ENCODE data around the gene AHRR. TPM values are rescaled to one million over a fixed set of nuclear protein-coding genes. Genes with fewer than 3 reads are reported as not detected.

The AHRR gene
- total RNA-seq, 1 donor from 2014 or later: 1.0 TPM

- no peaks in the 10 kb centered on the region for H3K36me3 Mint-ChIP-seq (ENCODE audit: low read depth)
- H3K4me1 Mint-ChIP-seq: no peaks in the 10 kb centered on the region
- no peak overlapping the region for H3K4me3 Mint-ChIP-seq
- peaks cover 9% of the 10 kb centered on the region for H3K27me3 Mint-ChIP-seq (ENCODE audit: low read depth)
- DNase-seq (ENCODE audit: low read depth, low spot score): no peak
- TF ChIP-seq, protein P1, sequence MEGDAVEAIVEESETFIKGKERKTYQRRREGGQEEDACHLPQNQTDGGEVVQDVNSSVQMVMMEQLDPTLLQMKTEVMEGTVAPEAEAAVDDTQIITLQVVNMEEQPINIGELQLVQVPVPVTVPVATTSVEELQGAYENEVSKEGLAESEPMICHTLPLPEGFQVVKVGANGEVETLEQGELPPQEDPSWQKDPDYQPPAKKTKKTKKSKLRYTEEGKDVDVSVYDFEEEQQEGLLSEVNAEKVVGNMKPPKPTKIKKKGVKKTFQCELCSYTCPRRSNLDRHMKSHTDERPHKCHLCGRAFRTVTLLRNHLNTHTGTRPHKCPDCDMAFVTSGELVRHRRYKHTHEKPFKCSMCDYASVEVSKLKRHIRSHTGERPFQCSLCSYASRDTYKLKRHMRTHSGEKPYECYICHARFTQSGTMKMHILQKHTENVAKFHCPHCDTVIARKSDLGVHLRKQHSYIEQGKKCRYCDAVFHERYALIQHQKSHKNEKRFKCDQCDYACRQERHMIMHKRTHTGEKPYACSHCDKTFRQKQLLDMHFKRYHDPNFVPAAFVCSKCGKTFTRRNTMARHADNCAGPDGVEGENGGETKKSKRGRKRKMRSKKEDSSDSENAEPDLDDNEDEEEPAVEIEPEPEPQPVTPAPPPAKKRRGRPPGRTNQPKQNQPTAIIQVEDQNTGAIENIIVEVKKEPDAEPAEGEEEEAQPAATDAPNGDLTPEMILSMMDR (conservative IDR thresholded peaks at IDR 0.05): no peak
- H3K27ac Mint-ChIP-seq (ENCODE audit: unreplicated experiment): no peak overlapping the region
- H3K9me3 Mint-ChIP-seq: no peaks in the 10 kb centered on the region
Measured at GRCh38 chr5:351084-351920, 29.8 kb downstream of the AHRR start.

DNA sequence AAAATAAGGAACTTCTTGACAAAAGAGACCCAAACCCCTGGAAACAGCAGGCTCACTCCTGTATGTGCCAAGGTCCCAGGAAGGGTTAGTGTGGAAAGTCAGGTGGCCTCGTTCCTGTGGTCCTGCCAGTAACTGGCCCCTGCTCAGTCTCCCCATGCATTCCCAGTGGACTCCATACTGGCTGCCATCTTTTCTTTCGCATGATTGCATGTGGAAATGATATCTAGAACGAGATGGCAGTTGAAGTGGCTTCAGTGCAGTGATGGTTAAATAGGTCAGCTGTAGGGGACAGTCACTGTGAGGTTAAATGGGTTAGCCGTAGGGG lies 30.4 kb downstream of the AHRR start:
- Mint-ChIP-seq H3K9me3 (no peaks in the 10 kb centered on the region), H3K27me3 (ENCODE audit: low read depth) (peaks cover 3% of the 10 kb centered on the region), H3K4me1 (no peaks in the 10 kb centered on the region), H3K4me3 (no peak overlapping the region), H3K36me3 (ENCODE audit: low read depth) (no peaks in the 10 kb centered on the region), H3K27ac (ENCODE audit: unreplicated experiment) (no peak overlapping the region)
- no peak for DNase-seq (ENCODE audit: low read depth, low spot score)
- TF ChIP-seq, protein P1 (conservative IDR thresholded peaks at IDR 0.05): no peak

- Mint-ChIP-seq H3K9me3 (no peaks in the 10 kb centered on the region), H3K27me3 (ENCODE audit: low read depth) (no peaks in the 10 kb centered on the region), H3K4me1 (no peaks in the 10 kb centered on the region), H3K36me3 (ENCODE audit: low read depth) (no peaks in the 10 kb centered on the region), H3K27ac (ENCODE audit: unreplicated experiment) (no peak overlapping the region), H3K4me3 (no peak overlapping the region)
- TF ChIP-seq, protein P1 (conservative IDR thresholded peaks at IDR 0.05): no peak
- no peak for DNase-seq (ENCODE audit: low read depth, low spot score)
Measured at GRCh38 chr5:352639-353611, 31.4 kb downstream of the AHRR start.

GRCh38 chr5:353612-354580 lies 32.4 kb downstream of the AHRR start:
- no peak overlapping the region for H3K4me3 Mint-ChIP-seq
- TF ChIP-seq, protein P1 (conservative IDR thresholded peaks at IDR 0.05): no peak
- H3K36me3 Mint-ChIP-seq (ENCODE audit: low read depth): no peaks in the 10 kb centered on the region
- no peaks in the 10 kb centered on the region for H3K4me1 Mint-ChIP-seq
- DNase-seq (ENCODE audit: low read depth, low spot score): no peak
- no peak overlapping the region for H3K27ac Mint-ChIP-seq (ENCODE audit: unreplicated experiment)
- H3K9me3 Mint-ChIP-seq: no peaks in the 10 kb centered on the region
- no peaks in the 10 kb centered on the region for H3K27me3 Mint-ChIP-seq (ENCODE audit: low read depth)

Measured in neural crest cell (in vitro differentiated cells).